ENCODE results near the gene AKNA. TPM values are rescaled to one million over a fixed set of nuclear protein-coding genes. Genes with fewer than 3 reads are reported as not detected.

AKNA gene
- total RNA-seq, 1 experiment from 2014 or later: 29.3 TPM

GRCh38 chr9:114311571-114312512 is 75.9 kb downstream of the AKNA start:
- TF ChIP-seq E2F1 (CRISPR knock-in tag; IDR thresholded peaks at IDR 0.05): no peak
- TF ChIP-seq SMAD3 (CRISPR knock-in tag; IDR thresholded peaks at IDR 0.05; ENCODE audit: borderline replicate concordance): no peak
- no peak for TF ChIP-seq JUN (CRISPR knock-in tag; IDR thresholded peaks at IDR 0.05)
- TF ChIP-seq, protein P1, sequence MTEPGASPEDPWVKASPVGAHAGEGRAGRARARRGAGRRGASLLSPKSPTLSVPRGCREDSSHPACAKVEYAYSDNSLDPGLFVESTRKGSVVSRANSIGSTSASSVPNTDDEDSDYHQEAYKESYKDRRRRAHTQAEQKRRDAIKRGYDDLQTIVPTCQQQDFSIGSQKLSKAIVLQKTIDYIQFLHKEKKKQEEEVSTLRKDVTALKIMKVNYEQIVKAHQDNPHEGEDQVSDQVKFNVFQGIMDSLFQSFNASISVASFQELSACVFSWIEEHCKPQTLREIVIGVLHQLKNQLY (CRISPR knock-in tag; IDR thresholded peaks at IDR 0.05): no peak
- TF ChIP-seq OVOL2 (CRISPR knock-in tag; IDR thresholded peaks at IDR 0.05; ENCODE audit: borderline replicate concordance): no peak
- TF ChIP-seq CREM (CRISPR knock-in tag; IDR thresholded peaks at IDR 0.05): no peak
- TF ChIP-seq, protein P2, sequence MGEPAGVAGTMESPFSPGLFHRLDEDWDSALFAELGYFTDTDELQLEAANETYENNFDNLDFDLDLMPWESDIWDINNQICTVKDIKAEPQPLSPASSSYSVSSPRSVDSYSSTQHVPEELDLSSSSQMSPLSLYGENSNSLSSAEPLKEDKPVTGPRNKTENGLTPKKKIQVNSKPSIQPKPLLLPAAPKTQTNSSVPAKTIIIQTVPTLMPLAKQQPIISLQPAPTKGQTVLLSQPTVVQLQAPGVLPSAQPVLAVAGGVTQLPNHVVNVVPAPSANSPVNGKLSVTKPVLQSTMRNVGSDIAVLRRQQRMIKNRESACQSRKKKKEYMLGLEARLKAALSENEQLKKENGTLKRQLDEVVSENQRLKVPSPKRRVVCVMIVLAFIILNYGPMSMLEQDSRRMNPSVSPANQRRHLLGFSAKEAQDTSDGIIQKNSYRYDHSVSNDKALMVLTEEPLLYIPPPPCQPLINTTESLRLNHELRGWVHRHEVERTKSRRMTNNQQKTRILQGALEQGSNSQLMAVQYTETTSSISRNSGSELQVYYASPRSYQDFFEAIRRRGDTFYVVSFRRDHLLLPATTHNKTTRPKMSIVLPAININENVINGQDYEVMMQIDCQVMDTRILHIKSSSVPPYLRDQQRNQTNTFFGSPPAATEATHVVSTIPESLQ (CRISPR knock-in tag; IDR thresholded peaks at IDR 0.05): no peak
- no peak for TF ChIP-seq TEAD4 (CRISPR knock-in tag; IDR thresholded peaks at IDR 0.05)
- no peak for TF ChIP-seq NR1H2 (CRISPR knock-in tag; IDR thresholded peaks at IDR 0.05)
- TF ChIP-seq ZNF121 (CRISPR knock-in tag; IDR thresholded peaks at IDR 0.05): no peak
- no peak for TF ChIP-seq ZSCAN18 (CRISPR knock-in tag; IDR thresholded peaks at IDR 0.05)
- no peak for TF ChIP-seq ZNF263 (CRISPR knock-in tag; IDR thresholded peaks at IDR 0.05; ENCODE audit: low read depth)
- TF ChIP-seq EMX1 (CRISPR knock-in tag; IDR thresholded peaks at IDR 0.05): no peak
- TF ChIP-seq GTF2I (CRISPR knock-in tag; conservative IDR thresholded peaks at IDR 0.05): no peak
- TF ChIP-seq MXD4 (CRISPR knock-in tag; IDR thresholded peaks at IDR 0.05; ENCODE audit: borderline replicate concordance): no peak
- no peak for TF ChIP-seq GRHL2 (CRISPR knock-in tag; IDR thresholded peaks at IDR 0.05; ENCODE audit: insufficient replicate concordance, severe bottlenecking)
- no peak for TF ChIP-seq SOX15 (CRISPR knock-in tag; IDR thresholded peaks at IDR 0.05)
- Mint-ChIP-seq H3K9me3 (peaks cover 5% of the 10 kb centered on the region; the same call in 1 of the 2 replicates), H3K36me3 (peaks cover 7% of the 10 kb centered on the region; the same call in 1 of the 2 replicates), H3K27ac (no peak overlapping the region), H3K4me1 (0 out of 2 replicates have a peak, but pooled peaks cover 3% of the 10 kb centered on the region), H3K4me3 (no peak overlapping the region), H3K27me3 (ENCODE audit: low read depth) (no peaks in the 10 kb centered on the region; the same call in 1 of the 2 replicates)
- ChIA-PET CTCF (interaction anchor here (1.2 kb wide), 1 partner anchor 157 kb away, joined by 3 read pairs; the partner anchor contains the start of gene COL27A1), POLR2A (no interaction called here)
- DNase-seq (ENCODE audit: low spot score): no peak
- ATAC-seq: no peak

GRCh38 chr9:114310471-114311450 is 77.0 kb downstream of the AKNA start:
- TF ChIP-seq ESRRA (CRISPR knock-in tag; IDR thresholded peaks at IDR 0.05; ENCODE audit: borderline replicate concordance) (no peak), NFE2L1 (CRISPR knock-in tag; IDR thresholded peaks at IDR 0.05) (no peak), FOXJ3 (CRISPR knock-in tag; IDR thresholded peaks at IDR 0.05; ENCODE audit: borderline replicate concordance) (no peak), NR2C2 (CRISPR knock-in tag; IDR thresholded peaks at IDR 0.05) (no peak), HMGA2 (CRISPR knock-in tag; IDR thresholded peaks at IDR 0.05) (no peak), SMAD3 (CRISPR knock-in tag; IDR thresholded peaks at IDR 0.05; ENCODE audit: borderline replicate concordance) (no peak), FOXK1 (CRISPR knock-in tag; IDR thresholded peaks at IDR 0.05) (no peak), ELF4 (CRISPR knock-in tag; IDR thresholded peaks at IDR 0.05; ENCODE audit: low read depth) (no peak)
- TF ChIP-seq, protein P3, sequence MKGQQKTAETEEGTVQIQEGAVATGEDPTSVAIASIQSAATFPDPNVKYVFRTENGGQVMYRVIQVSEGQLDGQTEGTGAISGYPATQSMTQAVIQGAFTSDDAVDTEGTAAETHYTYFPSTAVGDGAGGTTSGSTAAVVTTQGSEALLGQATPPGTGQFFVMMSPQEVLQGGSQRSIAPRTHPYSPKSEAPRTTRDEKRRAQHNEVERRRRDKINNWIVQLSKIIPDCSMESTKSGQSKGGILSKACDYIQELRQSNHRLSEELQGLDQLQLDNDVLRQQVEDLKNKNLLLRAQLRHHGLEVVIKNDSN (CRISPR knock-in tag; IDR thresholded peaks at IDR 0.05): no peak
- H3K4me3 Mint-ChIP-seq: no peak overlapping the region
- peaks cover 7% of the 10 kb centered on the region; the same call in 1 of the 2 replicates for H3K36me3 Mint-ChIP-seq
- no peak for ATAC-seq
- H3K27ac Mint-ChIP-seq: no peak overlapping the region
- ChIA-PET CTCF (interaction anchor here (1.2 kb wide), 1 partner anchor 155 kb away, joined by 3 read pairs; the partner anchor contains the start of gene COL27A1), POLR2A (no interaction called here)
- DNase-seq (ENCODE audit: low spot score): no peak
- no peaks in the 10 kb centered on the region for H3K27me3 Mint-ChIP-seq (ENCODE audit: low read depth)
- H3K4me1 Mint-ChIP-seq: no peaks in the 10 kb centered on the region
- peaks cover 5% of the 10 kb centered on the region; the same call in 1 of the 2 replicates for H3K9me3 Mint-ChIP-seq
